Esophagus muscularis mucosa (tissue), 3 donors: ENCODE results near the gene CORIN.

Experiments used
- POLR2A ChIP-seq: fragments of 450-650 bp; IDR thresholded peaks from one replicate; pipeline ENCODE4 v1.6.1; 2017; ENCODE audit warnings: antibody characterized with exemption, moderate library complexity, mild to moderate bottlenecking, low read depth
- POLR2AphosphoS5 ChIP-seq, 2 donors: sonication (generic); formaldehyde crosslinking; IDR thresholded peaks; one replicate each; pipeline ENCODE4 v1.6.1; 2017; ENCODE audit warnings: antibody characterized with exemption in 2 of 2
- TF ChIP-seq, protein P1 (sequence below), 3 experiments: fragments of 200-600 bp in 2 of 3; fragments of 450-650 bp in 1 of 3; sonication (generic) in 2 of 3; IDR thresholded peaks; one replicate each; pipeline ENCODE4 v1.5.1; 2017 to 2019; ENCODE audit warnings: antibody characterized with exemption in 3 of 3, mild to moderate bottlenecking in 2 of 3, moderate library complexity in 1 of 3

DNA sequence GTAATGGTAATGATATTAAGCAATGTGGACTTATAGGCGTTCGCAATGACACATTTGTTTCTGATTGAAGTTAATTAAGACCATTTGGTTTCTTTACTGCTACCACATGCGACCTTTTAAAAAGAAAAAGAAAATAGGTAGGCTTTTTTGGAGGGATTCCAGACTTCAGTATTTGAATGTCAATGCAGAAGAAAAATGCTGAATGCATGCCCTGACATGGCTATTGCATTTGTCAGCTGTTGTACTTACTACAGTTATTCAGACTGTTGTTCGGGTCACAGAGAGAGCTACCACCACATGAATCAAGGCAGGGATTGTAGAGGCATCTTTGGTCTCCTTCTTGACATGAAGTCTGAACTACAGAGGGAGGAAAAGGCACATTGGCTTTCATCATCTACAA lies 163.7 kb downstream of the CORIN start:
- TF ChIP-seq, protein P1, sequence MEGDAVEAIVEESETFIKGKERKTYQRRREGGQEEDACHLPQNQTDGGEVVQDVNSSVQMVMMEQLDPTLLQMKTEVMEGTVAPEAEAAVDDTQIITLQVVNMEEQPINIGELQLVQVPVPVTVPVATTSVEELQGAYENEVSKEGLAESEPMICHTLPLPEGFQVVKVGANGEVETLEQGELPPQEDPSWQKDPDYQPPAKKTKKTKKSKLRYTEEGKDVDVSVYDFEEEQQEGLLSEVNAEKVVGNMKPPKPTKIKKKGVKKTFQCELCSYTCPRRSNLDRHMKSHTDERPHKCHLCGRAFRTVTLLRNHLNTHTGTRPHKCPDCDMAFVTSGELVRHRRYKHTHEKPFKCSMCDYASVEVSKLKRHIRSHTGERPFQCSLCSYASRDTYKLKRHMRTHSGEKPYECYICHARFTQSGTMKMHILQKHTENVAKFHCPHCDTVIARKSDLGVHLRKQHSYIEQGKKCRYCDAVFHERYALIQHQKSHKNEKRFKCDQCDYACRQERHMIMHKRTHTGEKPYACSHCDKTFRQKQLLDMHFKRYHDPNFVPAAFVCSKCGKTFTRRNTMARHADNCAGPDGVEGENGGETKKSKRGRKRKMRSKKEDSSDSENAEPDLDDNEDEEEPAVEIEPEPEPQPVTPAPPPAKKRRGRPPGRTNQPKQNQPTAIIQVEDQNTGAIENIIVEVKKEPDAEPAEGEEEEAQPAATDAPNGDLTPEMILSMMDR (IDR thresholded peaks at IDR 0.05), result no peak
- TF ChIP-seq POLR2A, result no peak
- TF ChIP-seq POLR2AphosphoS5 (IDR thresholded peaks at IDR 0.05), result no peak
